NCI-H82 treated with DMSO at 0.1 percent for 48 hours (cell line): ENCODE results near the gene ABL2.
"Not testable (repeated sequence)": the region's sequence is repeated elsewhere in the genome, so short reads cannot be mapped to it uniquely, and the experiment has no call there.

ENCODE experiments used
- DNase-seq: peaks from one replicate; lab custom pipeline; 2025; ENCODE audit not compliant: unreplicated experiment; lab: John Stamatoyannopoulos, UW

The ABL2 gene

GRCh38 chr1:179137617-179138255, 91.7 kb downstream of the ABL2 start:
- peak; percentile 32 for DNase-seq

- DNase-seq: not testable (repeated sequence)
Observed at GRCh38 chr1:179135707-179136106, 93.8 kb downstream of the ABL2 start.

- not testable (repeated sequence) for DNase-seq
Observed at GRCh38 chr1:179135168-179135567, 94.3 kb downstream of the ABL2 start.

GRCh38 chr1:179129702-179130473, 99.6 kb downstream of the ABL2 start:
- no peak for DNase-seq

GRCh38 chr1:179128520-179128919, 101.0 kb downstream of the ABL2 start:
- no peak for DNase-seq

- DNase-seq: no peak
Observed at GRCh38 chr1:179127163-179127895, 102.1 kb downstream of the ABL2 start.

GRCh38 chr1:179126338-179127060, 103.0 kb downstream of the ABL2 start:
- no peak for DNase-seq

GRCh38 chr1:179124873-179125272, 104.6 kb downstream of the ABL2 start:
- no peak for DNase-seq

GRCh38 chr1:179121159-179121938, 108.1 kb downstream of the ABL2 start:
- peak; percentile 71 for DNase-seq

GRCh38 chr1:179120736-179121135, 108.7 kb downstream of the ABL2 start:
- DNase-seq: peak; percentile 71

GRCh38 chr1:179119513-179119912, 110.0 kb downstream of the ABL2 start:
- no peak for DNase-seq

- no peak for DNase-seq
Observed at GRCh38 chr1:179115181-179115580, 114.3 kb downstream of the ABL2 start.

- no peak for DNase-seq
Observed at GRCh38 chr1:179108644-179109043, 120.8 kb downstream of the ABL2 start.

GRCh38 chr1:179107706-179108629, 121.5 kb downstream of the ABL2 start:
- no peak for DNase-seq

- DNase-seq: peak; percentile 53
Observed at GRCh38 chr1:179105393-179105792, 124.1 kb downstream of the ABL2 start.

- no peak for DNase-seq
Observed at GRCh38 chr1:179104611-179105250, 124.7 kb downstream of the ABL2 start.

GRCh38 chr1:179103999-179104398, 125.5 kb downstream of the ABL2 start:
- no peak for DNase-seq

- DNase-seq: no peak
Observed at GRCh38 chr1:179101566-179101965, 127.9 kb downstream of the ABL2 start.

GRCh38 chr1:179099891-179100290, 129.6 kb downstream of the ABL2 start:
- DNase-seq: no peak
